Neural progenitor cell (in vitro differentiated cells): Measurements from ENCODE around the gene NGFR.

ENCODE experiments used
- CTCF ChIP-seq: fragments of 200-600 bp; sonication (generic); IDR thresholded peaks from 2 replicates; pipeline ENCODE4 v1.5.1; 2017; ENCODE audit warnings: antibody characterized with exemption, mild to moderate bottlenecking
- EZH2 ChIP-seq: fragments of 200-600 bp; sonication (generic); IDR thresholded peaks from 2 replicates; pipeline ENCODE4 v1.6.1; 2017; ENCODE audit warnings: antibody characterized with exemption, mild to moderate bottlenecking, moderate library complexity

- TF ChIP-seq CTCF = no peak
- no peak for TF ChIP-seq EZH2
Measured at GRCh38 chr17:49452661-49453060, 42.4 kb upstream of the NGFR start.
